Adrenal gland (tissue), 5 donors: ENCODE measurements around the gene PPOX.

Source experiments
- POLR2A ChIP-seq, 2 donors: fragments of 450-650 bp; IDR thresholded peaks; one replicate each; pipeline ENCODE4 v1.6.1; 2017; ENCODE audit warnings: antibody characterized with exemption in 2 of 2, mild to moderate bottlenecking in 2 of 2, moderate library complexity in 1 of 2
- TF ChIP-seq, protein P1 (sequence below), 6 experiments: fragments of 450-650 bp in 4 of 6; fragments of 200-600 bp in 2 of 6; sonication (generic) in 1 of 6; IDR thresholded peaks; 1 replicate in 5 of 6; 2 replicates in 1 of 6; pipeline versions ENCODE4 v1.5.1 to v1.8.0; 2016 to 2021; ENCODE audit warnings: antibody characterized with exemption in 6 of 6, mild to moderate bottlenecking in 2 of 6, moderate library complexity in 1 of 6
- donor health status: DM: no; HTN: no; CAD: no.

- TF ChIP-seq, protein P1, sequence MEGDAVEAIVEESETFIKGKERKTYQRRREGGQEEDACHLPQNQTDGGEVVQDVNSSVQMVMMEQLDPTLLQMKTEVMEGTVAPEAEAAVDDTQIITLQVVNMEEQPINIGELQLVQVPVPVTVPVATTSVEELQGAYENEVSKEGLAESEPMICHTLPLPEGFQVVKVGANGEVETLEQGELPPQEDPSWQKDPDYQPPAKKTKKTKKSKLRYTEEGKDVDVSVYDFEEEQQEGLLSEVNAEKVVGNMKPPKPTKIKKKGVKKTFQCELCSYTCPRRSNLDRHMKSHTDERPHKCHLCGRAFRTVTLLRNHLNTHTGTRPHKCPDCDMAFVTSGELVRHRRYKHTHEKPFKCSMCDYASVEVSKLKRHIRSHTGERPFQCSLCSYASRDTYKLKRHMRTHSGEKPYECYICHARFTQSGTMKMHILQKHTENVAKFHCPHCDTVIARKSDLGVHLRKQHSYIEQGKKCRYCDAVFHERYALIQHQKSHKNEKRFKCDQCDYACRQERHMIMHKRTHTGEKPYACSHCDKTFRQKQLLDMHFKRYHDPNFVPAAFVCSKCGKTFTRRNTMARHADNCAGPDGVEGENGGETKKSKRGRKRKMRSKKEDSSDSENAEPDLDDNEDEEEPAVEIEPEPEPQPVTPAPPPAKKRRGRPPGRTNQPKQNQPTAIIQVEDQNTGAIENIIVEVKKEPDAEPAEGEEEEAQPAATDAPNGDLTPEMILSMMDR (IDR thresholded peaks at IDR 0.05), result no peak
- no peak for TF ChIP-seq POLR2A (IDR thresholded peaks at IDR 0.05)
Observed at GRCh38 chr1:161171191-161171590, 5.0 kb downstream of the PPOX start.
